Vagina (tissue), 2 donors: ENCODE results near the gene PHKA2. TPM values are rescaled to one million over a fixed set of nuclear protein-coding genes. Genes with fewer than 3 reads are reported as not detected.

Source experiments
- DNase-seq, 2 donors: peaks; one replicate each; pipeline ENCODE4 v3.0.0-alpha.2; 2017; ENCODE audit errors: extremely low spot score in 2 of 2
- H3K27ac ChIP-seq: fragments of 200-600 bp; sonication (generic); one replicate; pipeline ENCODE4 v1.5.1; 2019
- H3K27me3 ChIP-seq: fragments of 200-600 bp; sonication (generic); one replicate; pipeline ENCODE4 v1.5.1; 2019
- H3K36me3 ChIP-seq, 2 donors: fragments of 200-600 bp; sonication (generic); one replicate each; pipeline ENCODE4 v1.5.1; 2017 to 2019
- H3K4me1 ChIP-seq: fragments of 200-600 bp; sonication (generic); one replicate; pipeline ENCODE4 v1.5.1; 2019
- H3K4me3 ChIP-seq, 2 donors: fragments of 200-600 bp; sonication (generic); 1 replicate in 1 of 2; 2 replicates in 1 of 2; pipeline ENCODE4 v1.5.1; 2016 to 2019
- H3K9me3 ChIP-seq: fragments of 200-600 bp; sonication (generic); one replicate; pipeline ENCODE4 v1.5.1; 2019
- POLR2A ChIP-seq, 2 donors: fragments of 450-650 bp; IDR thresholded peaks; one replicate each; pipeline ENCODE4 v1.6.1; 2017; ENCODE audit warnings: antibody characterized with exemption in 2 of 2, mild to moderate bottlenecking in 2 of 2, moderate library complexity in 2 of 2
- POLR2AphosphoS5 ChIP-seq, 2 donors: sonication (generic); formaldehyde crosslinking; IDR thresholded peaks; one replicate each; pipeline ENCODE4 v1.9.0; 2017; ENCODE audit warnings: antibody characterized with exemption in 2 of 2, mild to moderate bottlenecking in 2 of 2, low read depth in 1 of 2; ENCODE audit not compliant: insufficient read depth in 1 of 2
- intact Hi-C: fragments of 100-400 bp; cut with DNase I; formaldehyde crosslinking; loops from one replicate; pipeline ENCODE4 v1.15.1; 2023
- total RNA-seq: library from RNA; depleted of rRNA; stranded (reverse); fragments of >200 nt; gene quantifications from one replicate; pipeline ENCODE4 v1.2.3, GENCODE V29; 2016
- TF ChIP-seq, protein P1 (sequence below), 3 experiments: fragments of 450-650 bp in 2 of 3; fragments of 200-600 bp in 1 of 3; sonication (generic) in 1 of 3; IDR thresholded peaks; one replicate each; pipeline ENCODE4 v1.5.1; 2017 to 2019; ENCODE audit warnings: antibody characterized with exemption in 3 of 3, mild to moderate bottlenecking in 2 of 3, moderate library complexity in 2 of 3

Gene PHKA2
- total RNA-seq, 1 donor from 2014 or later = 29.5 TPM

DNA sequence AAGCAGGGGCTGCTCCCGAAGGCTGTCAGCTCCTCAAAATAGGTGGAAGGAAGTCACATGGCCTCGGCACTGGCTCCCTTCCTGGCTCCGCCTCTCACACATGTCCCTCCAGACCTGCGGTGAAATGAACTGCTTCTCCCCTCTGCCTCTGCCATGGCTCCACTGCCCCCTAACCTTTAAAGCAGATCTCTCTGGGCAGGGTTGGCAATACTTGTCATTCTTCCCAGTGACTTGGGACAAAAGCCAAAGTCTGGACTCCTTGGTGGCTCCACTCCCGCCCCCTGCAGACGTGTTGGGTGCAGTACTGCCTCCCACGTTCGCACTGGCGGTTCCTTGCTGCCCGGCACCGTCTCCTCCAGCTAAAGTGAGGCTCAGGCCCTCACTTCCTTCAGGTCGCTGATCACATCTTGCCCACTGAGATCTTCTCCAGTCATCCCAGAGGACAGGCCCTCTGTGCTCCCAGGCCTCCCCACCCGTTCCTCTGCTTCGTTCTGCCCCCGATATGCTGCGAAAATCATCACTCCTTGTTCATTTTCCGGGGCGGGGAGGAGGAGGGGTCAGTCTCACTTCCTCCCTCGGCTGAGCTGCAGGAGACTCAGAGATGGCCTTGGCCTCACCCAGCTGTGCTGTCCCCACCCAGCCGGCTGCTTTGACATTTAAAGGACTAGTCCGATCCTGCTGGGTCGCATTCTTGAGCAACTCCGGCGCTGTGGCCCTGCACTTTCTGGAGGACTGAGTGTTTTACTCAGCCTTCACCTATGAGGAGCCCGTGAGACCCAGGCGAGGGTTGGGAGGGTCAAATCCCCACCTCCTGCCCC, 97.4 kb downstream of the PHKA2 start:
- no peaks in the 10 kb centered on the region for H3K9me3 ChIP-seq
- peaks cover 5% of the 10 kb centered on the region for H3K4me1 ChIP-seq
- peak overlapping the region; percentile 78 for H3K27ac ChIP-seq
- TF ChIP-seq POLR2A (IDR thresholded peaks at IDR 0.05) = peak in 1 of 2 donors; percentile 8
- peak in 1 of 2 donors; percentile 69 for TF ChIP-seq POLR2AphosphoS5 (IDR thresholded peaks at IDR 0.05; ENCODE audit: insufficient read depth in 1 of 2, low read depth in 1 of 2)
- TF ChIP-seq, protein P1, sequence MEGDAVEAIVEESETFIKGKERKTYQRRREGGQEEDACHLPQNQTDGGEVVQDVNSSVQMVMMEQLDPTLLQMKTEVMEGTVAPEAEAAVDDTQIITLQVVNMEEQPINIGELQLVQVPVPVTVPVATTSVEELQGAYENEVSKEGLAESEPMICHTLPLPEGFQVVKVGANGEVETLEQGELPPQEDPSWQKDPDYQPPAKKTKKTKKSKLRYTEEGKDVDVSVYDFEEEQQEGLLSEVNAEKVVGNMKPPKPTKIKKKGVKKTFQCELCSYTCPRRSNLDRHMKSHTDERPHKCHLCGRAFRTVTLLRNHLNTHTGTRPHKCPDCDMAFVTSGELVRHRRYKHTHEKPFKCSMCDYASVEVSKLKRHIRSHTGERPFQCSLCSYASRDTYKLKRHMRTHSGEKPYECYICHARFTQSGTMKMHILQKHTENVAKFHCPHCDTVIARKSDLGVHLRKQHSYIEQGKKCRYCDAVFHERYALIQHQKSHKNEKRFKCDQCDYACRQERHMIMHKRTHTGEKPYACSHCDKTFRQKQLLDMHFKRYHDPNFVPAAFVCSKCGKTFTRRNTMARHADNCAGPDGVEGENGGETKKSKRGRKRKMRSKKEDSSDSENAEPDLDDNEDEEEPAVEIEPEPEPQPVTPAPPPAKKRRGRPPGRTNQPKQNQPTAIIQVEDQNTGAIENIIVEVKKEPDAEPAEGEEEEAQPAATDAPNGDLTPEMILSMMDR (IDR thresholded peaks at IDR 0.05) = peak in 2 of 3 experiments; percentile 7 to 50
- no peaks in the 10 kb centered on the region for H3K27me3 ChIP-seq
- intact Hi-C loops = no loop called here
- no peaks in the 10 kb centered on the region for H3K36me3 ChIP-seq
- no peak for DNase-seq
- H3K4me3 ChIP-seq = peak overlapping the region; percentile 31 to 39

DNA sequence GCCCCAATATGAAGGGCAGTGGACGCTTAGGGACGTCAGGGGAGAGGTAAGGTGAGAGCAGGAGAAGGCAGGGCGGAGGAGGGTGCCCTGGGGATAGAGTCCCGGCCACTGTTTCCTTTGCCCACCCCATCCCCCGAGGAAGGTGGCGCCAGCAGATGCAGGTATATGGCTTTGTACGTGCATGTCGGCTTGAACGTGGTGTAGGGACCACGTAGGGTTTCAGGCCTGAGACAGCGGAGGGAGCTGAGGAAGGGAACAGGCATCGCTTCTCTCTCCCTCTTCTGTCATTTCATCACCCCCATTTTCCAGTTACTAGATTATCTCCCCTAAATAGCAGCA, 97.9 kb downstream of the PHKA2 start:
- no peaks in the 10 kb centered on the region for H3K9me3 ChIP-seq
- peak overlapping the region; percentile 31 to 39 for H3K4me3 ChIP-seq
- peak overlapping the region; percentile 78 for H3K27ac ChIP-seq
- H3K4me1 ChIP-seq = peaks cover 5% of the 10 kb centered on the region
- H3K27me3 ChIP-seq = no peaks in the 10 kb centered on the region
- DNase-seq = no peak
- TF ChIP-seq POLR2A (IDR thresholded peaks at IDR 0.05) (no peak), POLR2AphosphoS5 (IDR thresholded peaks at IDR 0.05; ENCODE audit: insufficient read depth in 1 of 2, low read depth in 1 of 2) (no peak)
- TF ChIP-seq, protein P1 (IDR thresholded peaks at IDR 0.05) = no peak
- H3K36me3 ChIP-seq = no peaks in the 10 kb centered on the region
- intact Hi-C loops = no loop called here

DNA sequence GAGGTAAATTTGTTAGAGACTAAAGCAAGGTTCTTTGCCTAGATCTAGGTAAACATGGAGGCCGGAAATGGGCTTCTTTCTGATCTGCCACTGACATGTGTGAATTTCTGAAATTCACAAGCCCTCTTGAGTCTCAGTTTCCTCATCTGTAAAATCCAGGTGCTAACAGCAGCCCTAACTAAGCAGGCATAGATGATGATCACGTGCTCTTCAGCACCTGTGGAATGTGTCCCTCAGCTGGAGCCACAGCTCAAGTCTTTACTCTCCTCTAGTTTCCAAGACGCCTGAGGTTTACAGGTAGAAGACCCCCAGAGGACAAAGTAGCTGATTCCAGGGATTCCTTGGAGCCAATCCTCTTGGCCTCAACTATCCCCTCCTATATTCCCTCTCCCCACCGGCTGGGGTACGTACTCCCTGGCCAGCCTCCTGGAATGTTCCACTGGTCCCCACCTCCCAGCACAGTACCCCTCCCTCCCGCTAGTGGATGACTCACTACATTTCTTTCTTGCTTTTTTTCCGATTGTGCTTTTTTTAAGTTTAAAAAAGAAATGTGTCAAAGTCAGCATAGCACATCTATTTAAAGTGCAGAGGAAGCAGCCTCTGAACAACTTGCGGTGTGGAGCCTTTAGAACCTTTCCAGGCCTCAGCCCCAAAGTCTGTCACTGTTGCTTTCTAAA, 98.4 kb downstream of the PHKA2 start:
- H3K9me3 ChIP-seq = no peaks in the 10 kb centered on the region
- peak overlapping the region; percentile 78 for H3K27ac ChIP-seq
- no peak for DNase-seq
- intact Hi-C loops = no loop called here
- H3K4me3 ChIP-seq = peak overlapping the region; percentile 31 to 39
- TF ChIP-seq POLR2AphosphoS5 (IDR thresholded peaks at IDR 0.05; ENCODE audit: insufficient read depth in 1 of 2, low read depth in 1 of 2) = no peak
- TF ChIP-seq POLR2A (IDR thresholded peaks at IDR 0.05) = no peak
- TF ChIP-seq, protein P1 (IDR thresholded peaks at IDR 0.05) = no peak
- H3K4me1 ChIP-seq = peaks cover 5% of the 10 kb centered on the region
- H3K27me3 ChIP-seq = no peaks in the 10 kb centered on the region
- H3K36me3 ChIP-seq = no peaks in the 10 kb centered on the region

DNA sequence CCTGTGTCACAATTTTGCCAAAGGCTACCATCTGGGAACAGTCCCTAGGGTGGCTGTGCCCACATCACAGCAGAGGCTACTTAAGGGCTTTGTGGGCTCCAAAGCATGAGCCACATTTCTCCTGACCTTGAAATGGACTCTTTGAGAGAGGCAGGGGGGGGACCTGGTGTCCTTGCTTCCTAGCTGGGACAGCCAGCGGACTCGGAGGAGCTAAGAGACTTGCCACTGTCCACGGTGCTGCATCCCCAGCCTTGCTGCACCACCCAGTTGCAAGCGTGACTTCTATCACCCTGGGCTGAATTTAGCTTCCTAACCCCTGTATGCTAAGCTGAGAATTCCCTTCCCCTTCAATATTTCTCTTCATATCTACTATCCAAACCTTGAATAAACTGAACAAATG, 99.0 kb downstream of the PHKA2 start:
- Histone ChIP-seq H3K9me3 (no peaks in the 10 kb centered on the region), H3K27ac (peak overlapping the region; percentile 78)

More for the DNA sequence above, 99.0 kb downstream of the PHKA2 start:
- Histone ChIP-seq H3K4me1 (peaks cover 5% of the 10 kb centered on the region), H3K27me3 (no peaks in the 10 kb centered on the region), H3K36me3 (no peaks in the 10 kb centered on the region), H3K4me3 (no peak overlapping the region)
- intact Hi-C loops = no loop called here
- no peak for DNase-seq
- TF ChIP-seq POLR2A (IDR thresholded peaks at IDR 0.05) = no peak
- TF ChIP-seq, protein P1 (IDR thresholded peaks at IDR 0.05) = no peak
- no peak for TF ChIP-seq POLR2AphosphoS5 (IDR thresholded peaks at IDR 0.05; ENCODE audit: insufficient read depth in 1 of 2, low read depth in 1 of 2)
